ENCODE data around the gene JAM3. TPM values are rescaled to one million over a fixed set of nuclear protein-coding genes. Genes with fewer than 3 reads are reported as not detected.

The JAM3 gene
- total and polyA plus RNA-seq, 9 of the 15 experiments (the other 6 are each of a cell fraction or from before 2014, with no cell fraction given): 0.22 to 0.76 (median 0.40) TPM

DNA sequence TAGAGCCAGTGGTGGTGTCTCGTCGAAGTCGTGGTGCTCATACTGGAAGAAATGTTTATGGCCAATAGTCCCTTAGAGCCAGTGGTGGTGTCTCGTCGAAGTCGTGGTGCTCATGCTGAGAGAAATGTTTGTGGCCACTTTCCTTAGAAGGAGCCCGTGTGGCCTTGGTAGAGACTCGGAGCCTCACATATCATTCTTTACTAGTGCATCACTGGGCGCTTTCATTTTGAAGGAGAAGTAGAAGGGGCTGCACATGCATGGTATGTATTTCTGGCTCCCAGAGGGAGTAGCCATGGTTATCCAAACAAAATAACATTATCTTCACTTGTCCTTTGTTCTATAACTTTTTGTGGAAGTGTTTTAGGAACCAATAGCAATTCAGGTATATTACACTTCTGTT, 69.5 kb downstream of the JAM3 start:
- no peaks in the 10 kb centered on the region for H3K9me1 ChIP-seq (ENCODE audit: control insufficient read depth, insufficient read depth, low read length)
- H4K20me1 ChIP-seq (replicated peaks; ENCODE audit: control insufficient read depth, insufficient read depth, low read length): no peaks in the 10 kb centered on the region
- ATAC-seq (no peak), DNase-seq (ENCODE audit: extremely low read depth in 1 of 4, low spot score in 3 of 4) (no peak), FAIRE-seq (no peak)
- no peak overlapping the region for H3K4me3 ChIP-seq
- no peak overlapping the region for H3K4me2 ChIP-seq (ENCODE audit: insufficient read depth, low read length)
- peaks cover 0 to 15% of the 10 kb centered on the region in 2 experiments; a peak in 3 of 5 replicates for H3K27me3 ChIP-seq (ENCODE audit: control insufficient read depth in 2 of 2, insufficient read depth in 2 of 2, low read length in 2 of 2)
- no peaks in the 10 kb centered on the region for H3K4me1 ChIP-seq (replicated peaks in 1 of 2; ENCODE audit: control insufficient read depth in 2 of 2, insufficient read depth in 2 of 2, low read length in 2 of 2)
- H3K9ac ChIP-seq (ENCODE audit: insufficient read depth in 1 of 2, low read depth in 2 of 2, low read length in 2 of 2): no peak overlapping the region
- TF ChIP-seq EWSR1 (IDR thresholded peaks at IDR 0.05; ENCODE audit: borderline replicate concordance, low read depth, partially characterized antibody): no peak
- TF ChIP-seq, protein P1, sequence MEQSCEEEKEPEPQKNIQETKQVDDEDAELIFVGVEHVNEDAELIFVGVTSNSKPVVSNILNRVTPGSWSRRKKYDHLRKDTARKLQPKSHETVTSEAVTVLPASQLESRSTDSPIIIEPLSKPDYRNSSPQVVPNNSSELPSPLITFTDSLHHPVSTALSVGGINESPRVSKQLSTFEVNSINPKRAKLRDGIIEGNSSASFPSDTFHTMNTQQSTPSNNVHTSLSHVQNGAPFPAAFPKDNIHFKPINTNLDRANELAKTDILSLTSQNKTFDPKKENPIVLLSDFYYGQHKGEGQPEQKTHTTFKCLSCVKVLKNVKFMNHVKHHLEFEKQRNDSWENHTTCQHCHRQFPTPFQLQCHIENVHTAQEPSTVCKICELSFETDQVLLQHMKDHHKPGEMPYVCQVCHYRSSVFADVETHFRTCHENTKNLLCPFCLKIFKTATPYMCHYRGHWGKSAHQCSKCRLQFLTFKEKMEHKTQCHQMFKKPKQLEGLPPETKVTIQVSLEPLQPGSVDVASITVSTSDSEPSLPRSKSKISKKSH (CRISPR knock-in tag; IDR thresholded peaks at IDR 0.05): no peak
- no TSS peak for BruUV-seq (replicated peaks)
- WGBS (ENCODE audit: insufficient coverage, low coverage, missing lambda C conversion rate): 0% methylated on average over 8 of the region's 9 CpGs
- H3K36me3 ChIP-seq (ENCODE audit: control insufficient read depth, insufficient read depth, low read length): no peaks in the 10 kb centered on the region
- no peak overlapping the region for H2AFZ ChIP-seq (ENCODE audit: low read depth, low read length)
- no peak overlapping the region for H3K27ac ChIP-seq (ENCODE audit: extremely low read depth, low read depth, low read length)
- in situ Hi-C loops (cut with MboI) (no loop called here), intact Hi-C loops (cut with micrococcal nuclease) (loop anchor here (2.0 to 5.0 kb wide), 2 partner anchors 208 to 1061 kb away; no protein-coding TSS in a partner anchor)
- POLR2A ChIA-PET: no interaction called here
- no peaks in the 10 kb centered on the region for H3K79me2 ChIP-seq (ENCODE audit: control insufficient read depth, insufficient read depth, low read length)
- CTCF ChIA-PET (ENCODE audit: low intra/inter-chr PET ratio): no interaction called here
- H3K9me3 ChIP-seq (replicated peaks; ENCODE audit: control insufficient read depth, insufficient read depth, low read depth, low read length): no peaks in the 10 kb centered on the region

DNA sequence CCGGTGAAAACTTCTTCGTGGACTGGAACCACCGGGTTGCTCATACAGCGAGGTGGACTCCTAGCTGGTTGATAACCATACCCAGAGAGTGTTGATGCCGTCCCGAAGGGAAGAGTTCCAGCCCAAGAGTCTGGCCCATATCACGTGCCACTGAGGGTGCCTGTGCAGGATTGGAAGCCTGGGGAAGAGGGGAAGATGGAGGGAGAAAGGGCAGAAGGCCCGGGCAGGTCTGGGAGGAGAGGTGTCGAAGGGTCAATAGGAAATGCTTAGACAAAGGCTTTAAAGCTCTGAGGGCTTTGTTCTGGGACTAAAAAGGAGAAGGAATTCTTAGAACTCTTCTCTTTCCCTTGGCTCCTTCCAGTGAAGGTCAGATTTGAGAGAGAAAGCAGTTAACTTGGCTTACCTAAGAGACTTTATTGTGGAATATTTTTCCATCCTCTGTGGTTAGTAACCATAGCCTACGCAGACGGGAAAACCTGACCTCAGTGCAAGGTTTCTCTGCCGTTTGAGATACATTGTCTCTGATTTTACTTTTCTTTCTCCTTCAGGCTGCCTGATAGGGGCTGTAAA, 70.5 kb downstream of the JAM3 start:
- POLR2A ChIA-PET: no interaction called here
- no peak overlapping the region for H3K9ac ChIP-seq (ENCODE audit: insufficient read depth in 1 of 2, low read depth in 2 of 2, low read length in 2 of 2)
- CTCF ChIA-PET (ENCODE audit: low intra/inter-chr PET ratio): interaction anchor here (0.8 to 1.2 kb wide), 2 partner anchors 212 to 1060 kb away, joined by 3 to 4 read pairs; no protein-coding TSS in a partner anchor
- WGBS (ENCODE audit: insufficient coverage, low coverage, missing lambda C conversion rate): 2% methylated on average over 12 of the region's 12 CpGs
- TF ChIP-seq LCOR (CRISPR knock-in tag; IDR thresholded peaks at IDR 0.05) (no peak), ZBTB8A (IDR thresholded peaks at IDR 0.05; ENCODE audit: partially characterized antibody) (no peak), TAF1 (IDR thresholded peaks at IDR 0.05; ENCODE audit: control insufficient read depth, extremely low read depth, insufficient read depth, low read length, severe bottlenecking) (no peak), ZNF830 (CRISPR knock-in tag; IDR thresholded peaks at IDR 0.05) (no peak), PTTG1 (tag; IDR thresholded peaks at IDR 0.05; ENCODE audit: low read depth) (no peak), JUNB (CRISPR knock-in tag; conservative IDR thresholded peaks at IDR 0.05) (no peak), ETV5 (CRISPR knock-in tag; IDR thresholded peaks at IDR 0.05; ENCODE audit: low read depth) (no peak), MAFK (IDR thresholded peaks at IDR 0.05; ENCODE audit: low read length) (no peak), ZNF696 (CRISPR knock-in tag; conservative IDR thresholded peaks at IDR 0.05) (no peak), NFRKB (IDR thresholded peaks at IDR 0.05; ENCODE audit: low read depth) (no peak)
- TF ChIP-seq, protein P2, sequence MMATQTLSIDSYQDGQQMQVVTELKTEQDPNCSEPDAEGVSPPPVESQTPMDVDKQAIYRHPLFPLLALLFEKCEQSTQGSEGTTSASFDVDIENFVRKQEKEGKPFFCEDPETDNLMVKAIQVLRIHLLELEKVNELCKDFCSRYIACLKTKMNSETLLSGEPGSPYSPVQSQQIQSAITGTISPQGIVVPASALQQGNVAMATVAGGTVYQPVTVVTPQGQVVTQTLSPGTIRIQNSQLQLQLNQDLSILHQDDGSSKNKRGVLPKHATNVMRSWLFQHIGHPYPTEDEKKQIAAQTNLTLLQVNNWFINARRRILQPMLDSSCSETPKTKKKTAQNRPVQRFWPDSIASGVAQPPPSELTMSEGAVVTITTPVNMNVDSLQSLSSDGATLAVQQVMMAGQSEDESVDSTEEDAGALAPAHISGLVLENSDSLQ (IDR thresholded peaks at IDR 0.05): no peak
- H3K79me2 ChIP-seq (ENCODE audit: control insufficient read depth, insufficient read depth, low read length): no peaks in the 10 kb centered on the region
- in situ Hi-C loops (cut with MboI): no loop called here
- H3K9me1 ChIP-seq (ENCODE audit: control insufficient read depth, insufficient read depth, low read length): no peaks in the 10 kb centered on the region
- no peak for DNase-seq (ENCODE audit: extremely low read depth in 1 of 4, low spot score in 3 of 4)
- no peaks in the 10 kb centered on the region for H4K20me1 ChIP-seq (replicated peaks; ENCODE audit: control insufficient read depth, insufficient read depth, low read length)
- FAIRE-seq: no peak
- no TSS peak for BruUV-seq (replicated peaks)
- ATAC-seq: no peak; the same call in 2 of the 3 replicates
- H2AFZ ChIP-seq (ENCODE audit: low read depth, low read length): no peak overlapping the region; the same call in 1 of the 2 replicates
- H3K27me3 ChIP-seq (ENCODE audit: control insufficient read depth in 2 of 2, insufficient read depth in 2 of 2, low read length in 2 of 2): peaks cover 0 to 15% of the 10 kb centered on the region in 2 experiments; a peak in 3 of 5 replicates
- no peak overlapping the region for H3K4me3 ChIP-seq
- no peaks in the 10 kb centered on the region for H3K4me1 ChIP-seq (replicated peaks in 1 of 2; ENCODE audit: control insufficient read depth in 2 of 2, insufficient read depth in 2 of 2, low read length in 2 of 2)
- H3K36me3 ChIP-seq (ENCODE audit: control insufficient read depth, insufficient read depth, low read length): no peaks in the 10 kb centered on the region
- H3K4me2 ChIP-seq (ENCODE audit: insufficient read depth, low read length): no peak overlapping the region
- no peak overlapping the region for H3K27ac ChIP-seq (ENCODE audit: extremely low read depth, low read depth, low read length)
- no peaks in the 10 kb centered on the region for H3K9me3 ChIP-seq (replicated peaks; ENCODE audit: control insufficient read depth, insufficient read depth, low read depth, low read length)
- intact Hi-C loops (cut with micrococcal nuclease): loop anchor here (1.0 to 5.0 kb wide), 3 partner anchors 89 to 1062 kb away; no protein-coding TSS in a partner anchor
